ENCODE results near the gene PRDM16. TPM values are rescaled to one million over a fixed set of nuclear protein-coding genes. Genes with fewer than 3 reads are reported as not detected.

Gene PRDM16
- total and polyA plus RNA-seq, 2 of the 13 experiments (the other 11 are each of a cell fraction or from before 2014, with no cell fraction given): 0.15 to 0.81 TPM

- no peak for TF ChIP-seq STAT5B (CRISPR knock-in tag; IDR thresholded peaks at IDR 0.05)
- TF ChIP-seq DDIT3 (CRISPR knock-in tag; IDR thresholded peaks at IDR 0.05): no peak
- no peak for TF ChIP-seq SKI (IDR thresholded peaks at IDR 0.05; ENCODE audit: partially characterized antibody)
- TF ChIP-seq ZBTB4 (CRISPR knock-in tag; IDR thresholded peaks at IDR 0.05; ENCODE audit: borderline replicate concordance): no peak
- no peak for TF ChIP-seq ZNF703 (CRISPR knock-in tag; IDR thresholded peaks at IDR 0.05; ENCODE audit: borderline replicate concordance)
- TF ChIP-seq GTF2F1 (IDR thresholded peaks at IDR 0.05; ENCODE audit: low read length): no peak
- no peak for TF ChIP-seq ZNF878 (CRISPR knock-in tag; IDR thresholded peaks at IDR 0.05)
- no peak for TF ChIP-seq ZNF3 (CRISPR knock-in tag; IDR thresholded peaks at IDR 0.05)
- TF ChIP-seq UBTF (CRISPR knock-in tag; IDR thresholded peaks at IDR 0.05): no peak
- TF ChIP-seq ZNF251 (CRISPR knock-in tag; IDR thresholded peaks at IDR 0.05): no peak
- no peak for TF ChIP-seq ZNF44 (CRISPR knock-in tag; IDR thresholded peaks at IDR 0.05)
- no peak for TF ChIP-seq THYN1 (CRISPR knock-in tag; IDR thresholded peaks at IDR 0.05; ENCODE audit: borderline replicate concordance, low read depth)
- no peak for TF ChIP-seq ZNF580 (CRISPR knock-in tag; IDR thresholded peaks at IDR 0.05; ENCODE audit: borderline replicate concordance, low read depth)
- no peak for TF ChIP-seq U2AF2 (IDR thresholded peaks at IDR 0.05; ENCODE audit: low read depth, low read length)
- TF ChIP-seq ZBTB25 (CRISPR knock-in tag; IDR thresholded peaks at IDR 0.05): no peak
- TF ChIP-seq ZNF18 (CRISPR knock-in tag; IDR thresholded peaks at IDR 0.05; ENCODE audit: insufficient replicate concordance): no peak
- no peak for TF ChIP-seq ZSCAN31 (CRISPR knock-in tag; IDR thresholded peaks at IDR 0.05; ENCODE audit: low read depth)
- TF ChIP-seq ZNF660 (CRISPR knock-in tag; IDR thresholded peaks at IDR 0.05; ENCODE audit: borderline replicate concordance, low read depth): no peak
- peak; percentile 17; the same call in 1 of the 2 replicates for TF ChIP-seq HDAC2 (CRISPR knock-in tag; IDR thresholded peaks at IDR 0.05)
- no peak for TF ChIP-seq ZNF484 (CRISPR knock-in tag; IDR thresholded peaks at IDR 0.05; ENCODE audit: borderline replicate concordance, low read depth)
- no peak for TF ChIP-seq FOXO1 (CRISPR knock-in tag; IDR thresholded peaks at IDR 0.05)
These were observed 182.2 kb downstream of the PRDM16 start (continued) for GRCh38 chr1:3251099-3251806.
